ENCODE measurements around the gene EFHB.

DNA sequence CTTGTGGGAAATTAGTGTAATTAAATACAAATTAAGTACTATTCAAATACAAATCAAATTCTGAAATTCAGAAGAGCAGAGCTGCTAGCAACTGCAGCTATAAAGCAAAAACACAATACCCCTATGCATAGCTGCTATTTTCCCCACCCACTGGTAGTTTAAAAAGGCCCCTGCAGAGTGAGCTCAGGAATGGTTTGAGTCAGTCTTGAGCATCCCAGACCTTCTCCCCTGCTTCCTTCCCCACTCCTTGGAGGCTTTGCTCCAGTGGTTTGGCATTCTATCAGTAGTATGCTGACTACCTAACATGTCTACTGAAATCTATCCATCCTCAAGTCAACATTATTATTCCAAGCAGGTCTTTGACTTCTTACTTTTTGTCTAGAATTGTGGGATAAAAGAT lies 53.0 kb downstream of the EFHB start:
- TF ChIP-seq, protein P1, sequence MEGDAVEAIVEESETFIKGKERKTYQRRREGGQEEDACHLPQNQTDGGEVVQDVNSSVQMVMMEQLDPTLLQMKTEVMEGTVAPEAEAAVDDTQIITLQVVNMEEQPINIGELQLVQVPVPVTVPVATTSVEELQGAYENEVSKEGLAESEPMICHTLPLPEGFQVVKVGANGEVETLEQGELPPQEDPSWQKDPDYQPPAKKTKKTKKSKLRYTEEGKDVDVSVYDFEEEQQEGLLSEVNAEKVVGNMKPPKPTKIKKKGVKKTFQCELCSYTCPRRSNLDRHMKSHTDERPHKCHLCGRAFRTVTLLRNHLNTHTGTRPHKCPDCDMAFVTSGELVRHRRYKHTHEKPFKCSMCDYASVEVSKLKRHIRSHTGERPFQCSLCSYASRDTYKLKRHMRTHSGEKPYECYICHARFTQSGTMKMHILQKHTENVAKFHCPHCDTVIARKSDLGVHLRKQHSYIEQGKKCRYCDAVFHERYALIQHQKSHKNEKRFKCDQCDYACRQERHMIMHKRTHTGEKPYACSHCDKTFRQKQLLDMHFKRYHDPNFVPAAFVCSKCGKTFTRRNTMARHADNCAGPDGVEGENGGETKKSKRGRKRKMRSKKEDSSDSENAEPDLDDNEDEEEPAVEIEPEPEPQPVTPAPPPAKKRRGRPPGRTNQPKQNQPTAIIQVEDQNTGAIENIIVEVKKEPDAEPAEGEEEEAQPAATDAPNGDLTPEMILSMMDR (IDR thresholded peaks at IDR 0.05; ENCODE audit: insufficient read depth, low read depth, low read length) = no peak
- no peak for TF ChIP-seq EZH2 (IDR thresholded peaks at IDR 0.05; ENCODE audit: insufficient read depth, low read length)
